Mesenchymal stem cell (in vitro differentiated cells and primary cell): ENCODE results near the gene CNGB1.

Source experiments
- DNase-seq: peaks from one replicate; pipeline ENCODE4 v3.0.0-alpha.2; 2013
- H2AFZ ChIP-seq: one replicate; pipeline ENCODE4 v1.6.1; 2013; ENCODE audit warnings: low read depth, mild to moderate bottlenecking, control low read depth, inconsistent platforms, low read length, moderate library complexity
- H2AK5ac ChIP-seq: 2 replicates; pipeline ENCODE4 v1.6.1; 2013; ENCODE audit warnings: low read length, moderate library complexity, mild to moderate bottlenecking, inconsistent platforms; ENCODE audit not compliant: severe bottlenecking
- H2BK120ac ChIP-seq: one replicate; pipeline ENCODE4 v1.6.1; 2013; ENCODE audit warnings: low read depth, mild to moderate bottlenecking, inconsistent platforms, low read length, moderate library complexity
- H2BK12ac ChIP-seq, 2 experiments: one replicate each; pipeline ENCODE4 v1.6.1; 2013; ENCODE audit warnings: inconsistent platforms in 2 of 2, low read length in 2 of 2, mild to moderate bottlenecking in 2 of 2, moderate library complexity in 2 of 2, control low read depth in 1 of 2
- H2BK15ac ChIP-seq: one replicate; pipeline ENCODE4 v1.6.1; 2013; ENCODE audit warnings: mild to moderate bottlenecking, low read depth, inconsistent platforms; ENCODE audit not compliant: poor library complexity, severe bottlenecking
- H2BK5ac ChIP-seq: 2 replicates; pipeline ENCODE4 v1.6.1; 2013; ENCODE audit warnings: low read depth, mild to moderate bottlenecking, low read length, control low read depth, inconsistent platforms; ENCODE audit not compliant: poor library complexity, severe bottlenecking
- H3K14ac ChIP-seq, 2 experiments: one replicate each; pipeline ENCODE4 v1.6.1; 2013; ENCODE audit warnings: inconsistent platforms in 2 of 2, low read length in 2 of 2, control low read depth in 1 of 2, mild to moderate bottlenecking in 1 of 2, moderate library complexity in 1 of 2
- H3K18ac ChIP-seq, 2 experiments: one replicate each; pipeline ENCODE4 v1.6.1; 2013; ENCODE audit warnings: inconsistent platforms in 2 of 2, low read length in 2 of 2, control low read depth in 1 of 2, low read depth in 1 of 2, mild to moderate bottlenecking in 1 of 2
- H3K23ac ChIP-seq, 2 experiments: one replicate each; pipeline ENCODE4 v1.6.1; 2013; ENCODE audit warnings: inconsistent platforms in 2 of 2, low read length in 2 of 2, mild to moderate bottlenecking in 2 of 2, moderate library complexity in 2 of 2, control low read depth in 1 of 2
- H3K27ac ChIP-seq: 2 replicates; pipeline ENCODE4 v1.5.1; 2013; ENCODE audit warnings: mild to moderate bottlenecking, moderate library complexity, low read length, control low read depth, inconsistent platforms; ENCODE audit not compliant: poor library complexity, severe bottlenecking
- H3K27me3 ChIP-seq, 2 experiments: 2 replicates each; pipeline versions ENCODE4 v1.6.1 to v1.7.0; 2013; ENCODE audit warnings: low read length in 2 of 2, mild to moderate bottlenecking in 2 of 2, moderate library complexity in 2 of 2, control low read depth in 1 of 2, inconsistent platforms in 1 of 2; ENCODE audit not compliant: control insufficient read depth in 1 of 2, insufficient read depth in 1 of 2
- H3K36me3 ChIP-seq, 2 experiments: 2 replicates each; pipeline versions ENCODE4 v1.6.1 to v1.7.0; 2013; ENCODE audit warnings: low read length in 2 of 2, control low read depth in 1 of 2, inconsistent platforms in 1 of 2, low read depth in 1 of 2, mild to moderate bottlenecking in 1 of 2; ENCODE audit not compliant: insufficient read depth in 2 of 2, control insufficient read depth in 1 of 2
- H3K4ac ChIP-seq, 2 experiments: one replicate each; pipeline ENCODE4 v1.6.1; 2013; ENCODE audit warnings: inconsistent platforms in 2 of 2, low read length in 2 of 2, mild to moderate bottlenecking in 2 of 2, moderate library complexity in 2 of 2, control low read depth in 1 of 2, low read depth in 1 of 2
- H3K4me1 ChIP-seq: 2 replicates; pipeline ENCODE4 v1.6.1; 2013; ENCODE audit warnings: low read depth, low read length, control low read depth; ENCODE audit not compliant: control insufficient read depth, insufficient read depth
- H3K4me2 ChIP-seq: 2 replicates; pipeline ENCODE4 v1.6.1; 2013; ENCODE audit warnings: low read length, mild to moderate bottlenecking, inconsistent platforms; ENCODE audit not compliant: poor library complexity, severe bottlenecking
- H3K4me3 ChIP-seq, 2 experiments: 2 replicates each; pipeline versions ENCODE4 v1.5.1 to v1.7.0; 2013; ENCODE audit warnings: low read length in 2 of 2, mild to moderate bottlenecking in 2 of 2, control low read depth in 1 of 2, low read depth in 1 of 2; ENCODE audit not compliant: insufficient read depth in 1 of 2
- H3K79me1 ChIP-seq: replicated peaks from 2 replicates; pipeline ENCODE4 v1.6.1; 2013; ENCODE audit warnings: mild to moderate bottlenecking, control low read depth, low read length, inconsistent platforms; ENCODE audit not compliant: poor library complexity, severe bottlenecking
- H3K9ac ChIP-seq: 2 replicates; pipeline ENCODE4 v1.7.0; 2013; ENCODE audit warnings: mild to moderate bottlenecking, low read length, moderate library complexity
- H3K9me3 ChIP-seq: 2 replicates; pipeline ENCODE4 v1.7.0; 2013; ENCODE audit warnings: mild to moderate bottlenecking, low read length; ENCODE audit not compliant: control insufficient read depth
- H4K8ac ChIP-seq: one replicate; pipeline ENCODE4 v1.6.1; 2013; ENCODE audit warnings: inconsistent platforms, mild to moderate bottlenecking, low read length, moderate library complexity
- H4K91ac ChIP-seq: one replicate; pipeline ENCODE4 v1.6.1; 2013; ENCODE audit warnings: mild to moderate bottlenecking, low read length, inconsistent platforms
- WGBS: methylation state at CpG from one replicate; pipeline ENCODE4 v1.1.7; 2013; ENCODE audit warnings: mixed read lengths; 5-methylcytosine and 5-hydroxymethylcytosine counted together

Gene CNGB1

GRCh38 chr16:57888128-57888527, 82.8 kb downstream of the CNGB1 start:
- Histone ChIP-seq H3K4ac (no peak overlapping the region), H3K4me1 (peaks cover 23% of the 10 kb centered on the region), H3K23ac (no peak overlapping the region), H2AFZ (no peak overlapping the region), H3K4me2 (no peak overlapping the region), H3K14ac (no peak overlapping the region), H2BK120ac (no peak overlapping the region), H3K18ac (no peak overlapping the region), H3K36me3 (no peaks in the 10 kb centered on the region), H4K8ac (no peak overlapping the region), H4K91ac (no peak overlapping the region), H2BK5ac (no peak overlapping the region), H3K9me3 (no peaks in the 10 kb centered on the region), H2BK15ac (no peak overlapping the region), H3K27me3 (peaks cover 9 to 67% of the 10 kb centered on the region in 2 experiments), H2AK5ac (no peak overlapping the region), H3K4me3 (no peak overlapping the region), H3K79me1 (no peaks in the 10 kb centered on the region), H3K27ac (no peak overlapping the region), H2BK12ac (no peak overlapping the region), H3K9ac (no peak overlapping the region)
- WGBS = 86% methylated on average over 5 of the region's 5 CpGs
- DNase-seq = no peak

GRCh38 chr16:57887711-57888110, 83.2 kb downstream of the CNGB1 start:
- 93% methylated on average over 14 of the region's 14 CpGs for WGBS
- no peak for DNase-seq
- H3K4ac ChIP-seq = no peak overlapping the region
- no peak overlapping the region for H3K23ac ChIP-seq
- no peak overlapping the region for H2BK12ac ChIP-seq
- H4K8ac ChIP-seq = no peak overlapping the region
- no peak overlapping the region for H3K4me3 ChIP-seq
- no peaks in the 10 kb centered on the region for H3K36me3 ChIP-seq
- H3K14ac ChIP-seq = no peak overlapping the region
- H2BK15ac ChIP-seq = no peak overlapping the region
- no peak overlapping the region for H4K91ac ChIP-seq
- peaks cover 9 to 67% of the 10 kb centered on the region in 2 experiments for H3K27me3 ChIP-seq
- H2BK5ac ChIP-seq = no peak overlapping the region
- no peak overlapping the region for H2AFZ ChIP-seq
- H3K9ac ChIP-seq = no peak overlapping the region
- H2AK5ac ChIP-seq = no peak overlapping the region
- no peaks in the 10 kb centered on the region for H3K9me3 ChIP-seq
- no peaks in the 10 kb centered on the region for H3K79me1 ChIP-seq
- peaks cover 25% of the 10 kb centered on the region for H3K4me1 ChIP-seq
- no peak overlapping the region for H3K18ac ChIP-seq
- no peak overlapping the region for H2BK120ac ChIP-seq
- no peak overlapping the region for H3K4me2 ChIP-seq
- no peak overlapping the region for H3K27ac ChIP-seq

- H3K4ac ChIP-seq = no peak overlapping the region
- no peak overlapping the region for H2BK12ac ChIP-seq
- H3K14ac ChIP-seq = no peak overlapping the region
- peaks cover 9 to 67% of the 10 kb centered on the region in 2 experiments for H3K27me3 ChIP-seq
- no peak overlapping the region for H3K18ac ChIP-seq
- no CpG with 5 or more reads among the region's 1 CpG for WGBS
- H3K23ac ChIP-seq = no peak overlapping the region
- H2BK120ac ChIP-seq = no peak overlapping the region
- no peak overlapping the region for H2BK15ac ChIP-seq
- H3K9ac ChIP-seq = no peak overlapping the region
- no peak overlapping the region for H3K27ac ChIP-seq
- H3K4me2 ChIP-seq = no peak overlapping the region
- H2AK5ac ChIP-seq = no peak overlapping the region
- no peak overlapping the region for H2BK5ac ChIP-seq
- H2AFZ ChIP-seq = no peak overlapping the region
- no peak overlapping the region for H4K8ac ChIP-seq
- no peaks in the 10 kb centered on the region for H3K79me1 ChIP-seq
- peaks cover 17% of the 10 kb centered on the region for H3K4me1 ChIP-seq
- H3K4me3 ChIP-seq = no peak overlapping the region
- H3K9me3 ChIP-seq = no peaks in the 10 kb centered on the region
- DNase-seq = no peak
- H3K36me3 ChIP-seq = no peaks in the 10 kb centered on the region
- no peak overlapping the region for H4K91ac ChIP-seq
Observed at GRCh38 chr16:57886427-57886826, 84.5 kb downstream of the CNGB1 start.

GRCh38 chr16:57884655-57885133, 86.2 kb downstream of the CNGB1 start:
- Histone ChIP-seq H4K91ac (no peak overlapping the region), H2BK120ac (no peak overlapping the region), H3K27me3 (peaks cover 9 to 72% of the 10 kb centered on the region in 2 experiments), H3K18ac (no peak overlapping the region), H2AFZ (no peak overlapping the region), H3K4me3 (no peak overlapping the region), H3K4ac (no peak overlapping the region), H3K4me1 (peaks cover 6% of the 10 kb centered on the region), H3K27ac (no peak overlapping the region), H3K4me2 (no peak overlapping the region), H3K14ac (no peak overlapping the region), H3K36me3 (no peaks in the 10 kb centered on the region), H4K8ac (no peak overlapping the region), H3K9me3 (no peaks in the 10 kb centered on the region), H3K23ac (no peak overlapping the region), H3K9ac (no peak overlapping the region), H3K79me1 (no peaks in the 10 kb centered on the region), H2AK5ac (no peak overlapping the region), H2BK5ac (no peak overlapping the region), H2BK12ac (no peak overlapping the region), H2BK15ac (no peak overlapping the region)
- no peak for DNase-seq
- 67% methylated on average over 7 of the region's 7 CpGs for WGBS
